ENCODE data around the gene GLT1D1.
"Not testable (repeated sequence)": the region's sequence is repeated elsewhere in the genome, so short reads cannot be mapped to it uniquely, and the experiment has no call there.

GLT1D1 gene

DNA sequence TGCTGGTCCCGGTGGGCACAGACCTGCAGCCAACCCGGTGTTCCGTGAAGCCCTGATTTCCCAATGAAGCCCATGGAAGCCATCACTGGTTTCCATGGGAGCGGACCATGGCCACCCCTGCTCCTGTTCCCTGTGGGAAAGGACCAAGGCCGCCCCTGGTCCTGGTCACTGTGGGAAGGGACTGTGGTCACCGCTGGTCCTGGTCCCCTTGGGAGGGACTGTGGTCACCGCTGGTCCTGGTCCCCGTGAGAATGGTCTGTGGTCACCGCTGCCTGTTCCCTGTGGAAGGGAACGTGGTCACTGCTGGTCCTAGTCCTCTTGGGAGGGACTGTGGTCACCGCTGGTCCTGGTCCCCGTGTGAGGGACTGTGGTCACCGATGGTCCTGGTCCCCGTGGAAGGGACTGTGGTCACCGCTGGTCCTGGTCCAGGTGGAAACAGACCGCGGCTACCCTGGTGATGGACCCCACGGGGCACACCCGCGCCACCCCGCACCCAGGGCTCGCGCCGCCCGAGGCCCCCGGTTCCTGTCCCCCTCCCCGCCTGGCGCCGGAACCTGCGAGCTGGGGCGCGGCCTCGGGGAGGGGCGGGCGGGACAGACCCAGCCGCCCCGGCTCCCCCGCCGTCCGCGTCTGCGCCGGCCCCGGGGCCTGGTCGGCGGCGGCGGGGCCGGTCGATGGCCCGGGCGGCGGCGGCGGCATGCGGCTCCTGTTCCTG is at the start of gene GLT1D1:
Gene GLT1D1, plus strand, starts transcription at position 594 of the 715 bp plus-strand sequence. Its CDS starts 104 bp downstream, at position 698.
- DNase-seq (ENCODE audit: low spot score) = no peak

DNA sequence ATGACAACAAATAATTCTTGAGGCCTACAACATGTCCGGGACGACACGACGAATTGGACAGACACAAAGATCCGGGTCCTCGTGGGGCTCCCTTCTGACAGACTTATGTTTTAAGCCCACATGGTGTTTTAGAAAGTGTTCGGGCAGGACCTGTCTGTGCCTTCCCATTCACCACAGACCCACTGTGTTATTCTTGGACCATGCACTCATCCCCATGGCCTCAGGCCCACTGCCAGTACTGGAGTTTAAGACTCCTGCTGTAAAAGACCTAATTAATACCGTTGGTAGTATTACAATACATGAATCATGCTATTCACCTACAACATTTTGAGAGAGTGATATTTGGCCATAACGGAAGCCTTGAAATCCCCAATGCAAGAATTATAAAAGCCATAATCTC is 49.5 kb upstream of the GLT1D1 start:
- DNase-seq (ENCODE audit: low spot score) = no peak

DNA sequence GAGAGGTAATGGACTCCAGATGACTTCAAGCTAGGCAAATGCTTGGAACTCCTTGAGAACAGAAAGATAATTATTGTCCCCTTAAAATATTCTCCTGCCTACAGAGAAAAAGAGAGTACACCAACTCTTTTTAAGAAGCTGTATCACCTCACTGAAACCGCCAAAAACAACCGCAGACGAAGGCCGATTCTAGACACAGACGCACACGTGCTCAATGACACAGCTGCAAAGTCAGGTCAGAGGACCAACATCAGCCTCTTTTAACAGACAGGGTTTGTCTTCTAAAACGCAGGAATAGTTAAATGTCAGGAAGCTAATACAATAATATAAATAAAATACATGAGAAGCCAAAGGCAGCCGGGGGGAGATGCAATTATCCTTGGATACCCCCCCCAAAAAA is 48.5 kb upstream of the GLT1D1 start:
- DNase-seq (ENCODE audit: low spot score) = no peak

DNA sequence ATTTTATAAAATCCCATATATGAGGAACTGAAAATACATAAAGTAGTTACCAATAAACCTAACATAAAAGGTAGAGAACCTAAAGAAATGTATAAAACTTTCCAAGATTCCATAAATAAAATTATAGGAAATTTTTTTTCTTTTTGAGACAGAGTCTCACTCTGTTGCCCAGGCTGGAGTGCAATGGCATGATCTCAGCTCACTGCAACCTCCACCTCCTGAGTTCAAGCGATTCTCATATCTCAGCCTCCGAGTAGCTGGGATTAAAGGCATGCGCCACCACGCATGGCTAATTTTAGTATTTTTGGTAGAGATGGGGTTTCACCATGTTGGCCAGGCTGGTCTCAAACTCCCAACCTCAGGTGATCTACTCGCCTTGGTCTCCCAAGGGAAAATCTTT is 47.9 kb upstream of the GLT1D1 start:
- DNase-seq (ENCODE audit: low spot score) = not testable (repeated sequence)

DNA sequence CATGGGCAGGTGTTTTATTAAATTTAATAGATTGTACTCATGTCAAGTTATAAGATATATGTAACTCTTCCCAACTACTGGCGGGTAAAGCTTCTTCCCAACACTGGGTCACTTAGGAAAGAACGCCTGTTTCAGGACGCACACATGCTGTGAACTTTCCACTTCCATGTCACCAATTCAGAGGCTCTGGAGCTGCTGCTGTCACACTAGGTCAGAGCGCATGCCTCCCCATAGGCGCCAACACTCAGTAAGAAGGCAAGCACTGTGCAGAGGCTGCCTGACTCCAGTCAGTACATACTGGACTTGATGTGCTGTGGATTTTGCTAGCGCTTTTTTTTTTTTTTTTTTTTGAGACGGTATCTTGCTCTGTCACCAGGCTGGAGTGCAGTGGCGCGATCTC is 46.7 kb upstream of the GLT1D1 start:
- no peak for DNase-seq (ENCODE audit: low spot score)

DNA sequence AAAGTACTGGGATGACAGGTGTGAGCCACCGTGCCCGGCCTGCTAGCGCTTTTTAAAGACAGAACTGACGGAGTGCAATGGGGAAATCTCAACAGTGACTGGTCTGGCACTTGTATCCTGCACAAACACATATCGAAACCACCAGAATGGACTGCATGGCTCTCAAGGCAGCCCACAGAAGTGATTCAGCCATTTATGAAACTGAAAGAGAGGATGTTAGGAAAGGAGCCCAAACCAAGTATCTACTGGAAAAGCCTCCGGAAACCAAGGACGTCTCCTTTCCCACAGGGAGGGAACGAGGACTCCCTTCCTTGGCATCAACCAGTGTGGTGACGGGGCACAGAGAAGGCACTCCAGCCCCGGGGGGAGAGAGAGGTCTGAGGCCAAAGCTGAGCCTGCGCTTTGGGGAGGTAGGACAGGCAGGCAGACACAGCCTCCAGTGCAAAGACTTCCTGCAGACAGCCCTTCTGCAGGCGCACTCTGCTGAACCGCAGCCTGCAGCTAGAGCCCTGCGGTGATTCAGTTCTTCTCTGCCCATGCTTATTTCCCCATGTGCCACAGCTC is 46.0 kb upstream of the GLT1D1 start:
- no peak for DNase-seq (ENCODE audit: low spot score)

DNA sequence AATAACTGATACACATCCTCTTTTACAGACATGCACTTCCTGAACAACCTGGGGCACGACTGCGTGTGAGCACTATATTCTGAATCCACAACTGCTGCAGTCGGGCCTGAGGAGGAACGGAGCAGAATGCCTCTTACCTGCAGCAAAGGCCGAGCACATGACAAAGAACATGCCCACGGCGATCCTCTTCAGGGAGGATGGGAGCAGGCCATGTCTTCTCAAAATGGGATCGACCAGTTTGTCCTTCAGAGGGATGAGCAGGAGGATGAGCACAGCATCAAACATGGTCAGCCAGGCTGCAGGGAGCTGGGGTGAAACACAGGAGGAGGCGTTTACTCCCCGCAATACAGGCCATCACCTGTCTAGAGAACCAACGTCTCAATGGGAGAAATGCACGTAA is 44.6 kb upstream of the GLT1D1 start:
- no peak for DNase-seq (ENCODE audit: low spot score)

DNA sequence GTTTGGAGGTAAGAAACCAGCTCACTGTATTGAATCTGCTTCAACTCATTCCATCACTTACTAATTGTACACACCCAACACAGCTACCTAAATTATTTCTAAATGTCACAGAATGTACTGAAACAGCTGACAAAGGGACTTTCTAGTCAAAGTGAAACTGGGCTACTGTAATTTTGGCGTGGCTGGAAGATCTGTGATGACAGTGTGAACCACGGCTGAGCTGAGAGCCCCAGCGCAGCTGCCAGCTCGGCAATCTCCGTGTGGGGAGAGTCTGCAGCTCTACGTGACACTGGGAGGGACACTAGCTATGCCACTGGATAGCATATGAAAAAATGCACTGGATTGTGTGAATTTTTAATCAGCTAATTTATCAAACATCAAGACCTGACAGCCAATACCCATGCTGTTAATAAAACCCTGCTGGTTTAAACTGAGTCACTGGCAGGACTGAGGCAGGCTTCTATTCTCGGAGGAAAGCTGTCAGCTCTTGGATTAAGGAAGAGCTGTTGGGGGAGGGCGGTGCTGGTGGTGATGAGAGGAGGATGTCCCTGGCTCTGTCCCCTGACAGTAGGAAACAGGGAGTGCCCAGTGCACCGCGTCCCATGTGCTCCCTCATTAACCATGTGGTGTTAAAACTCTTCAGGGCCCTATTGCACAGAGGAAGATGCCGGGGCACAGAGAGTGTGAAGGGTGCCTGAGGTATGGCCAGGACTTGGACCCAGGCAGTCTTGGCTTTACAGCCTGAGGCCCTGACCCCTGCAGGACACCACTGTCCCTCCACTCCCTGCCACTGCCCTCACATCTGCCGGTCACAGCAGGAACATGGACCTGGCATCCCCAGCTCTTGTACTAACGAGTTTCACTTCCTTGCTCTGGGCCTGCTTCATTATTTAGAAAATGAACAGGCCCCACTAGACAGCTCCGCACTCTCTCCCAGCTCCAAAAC is 42.8 kb upstream of the GLT1D1 start:
- peak; percentile 76 for DNase-seq (ENCODE audit: low spot score)

DNA sequence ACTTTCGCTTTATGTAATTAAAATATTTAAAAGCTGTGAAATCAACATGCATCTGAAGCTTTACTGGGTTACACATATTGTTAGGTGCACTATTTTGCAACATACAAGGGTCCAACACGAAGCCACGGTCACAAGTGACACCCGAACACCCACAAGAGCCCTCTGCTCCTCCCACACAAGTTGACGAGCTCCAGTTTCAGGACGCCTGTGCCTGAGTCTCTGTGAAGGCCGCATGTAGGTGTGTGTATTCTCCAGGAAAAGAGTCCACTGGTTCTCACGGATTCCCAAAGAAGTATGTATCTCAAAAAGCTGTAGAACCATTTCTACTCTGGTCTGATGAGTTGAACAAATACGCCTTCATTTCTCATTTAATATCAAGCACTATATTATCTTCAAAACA is 41.5 kb upstream of the GLT1D1 start:
- no peak for DNase-seq (ENCODE audit: low spot score)

DNA sequence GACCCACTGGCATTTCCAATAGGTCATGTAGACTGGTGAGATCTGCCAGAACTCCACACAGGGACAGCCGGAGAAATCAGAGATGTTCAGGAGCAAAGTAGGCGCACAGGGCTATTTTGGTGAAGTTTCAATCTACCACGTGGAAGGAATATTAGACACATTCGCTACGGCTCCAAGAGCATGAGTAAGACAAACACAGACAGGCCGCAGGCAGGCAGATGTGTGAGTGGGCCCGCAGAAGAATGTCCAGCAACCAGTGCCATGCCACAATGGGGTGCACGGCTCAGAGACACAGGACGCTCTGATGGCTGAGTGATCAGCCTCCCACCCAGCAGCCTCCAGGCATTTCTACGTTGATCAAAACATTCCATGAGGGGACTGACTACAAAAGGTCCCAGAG is 39.9 kb upstream of the GLT1D1 start:
- no peak for DNase-seq (ENCODE audit: low spot score)

DNA sequence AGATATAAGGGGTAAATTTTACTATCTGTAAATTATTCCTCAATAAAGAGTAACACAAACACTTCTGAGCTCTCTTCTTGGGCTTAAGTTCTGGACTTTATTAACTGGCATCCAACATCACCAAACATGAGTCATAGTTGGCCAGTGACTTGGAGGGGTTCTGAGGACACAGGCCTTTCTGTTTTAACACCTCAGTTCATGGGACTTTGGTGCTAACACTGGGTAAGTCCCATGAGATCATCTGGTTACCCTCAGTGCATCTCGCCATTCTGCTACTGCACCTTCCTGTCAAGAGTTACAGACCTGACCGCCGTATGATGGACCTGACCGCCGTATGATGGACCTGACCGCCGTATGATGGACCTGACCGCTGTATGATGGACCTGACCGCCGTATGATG is 39.4 kb upstream of the GLT1D1 start:
- no peak for DNase-seq (ENCODE audit: low spot score)

DNA sequence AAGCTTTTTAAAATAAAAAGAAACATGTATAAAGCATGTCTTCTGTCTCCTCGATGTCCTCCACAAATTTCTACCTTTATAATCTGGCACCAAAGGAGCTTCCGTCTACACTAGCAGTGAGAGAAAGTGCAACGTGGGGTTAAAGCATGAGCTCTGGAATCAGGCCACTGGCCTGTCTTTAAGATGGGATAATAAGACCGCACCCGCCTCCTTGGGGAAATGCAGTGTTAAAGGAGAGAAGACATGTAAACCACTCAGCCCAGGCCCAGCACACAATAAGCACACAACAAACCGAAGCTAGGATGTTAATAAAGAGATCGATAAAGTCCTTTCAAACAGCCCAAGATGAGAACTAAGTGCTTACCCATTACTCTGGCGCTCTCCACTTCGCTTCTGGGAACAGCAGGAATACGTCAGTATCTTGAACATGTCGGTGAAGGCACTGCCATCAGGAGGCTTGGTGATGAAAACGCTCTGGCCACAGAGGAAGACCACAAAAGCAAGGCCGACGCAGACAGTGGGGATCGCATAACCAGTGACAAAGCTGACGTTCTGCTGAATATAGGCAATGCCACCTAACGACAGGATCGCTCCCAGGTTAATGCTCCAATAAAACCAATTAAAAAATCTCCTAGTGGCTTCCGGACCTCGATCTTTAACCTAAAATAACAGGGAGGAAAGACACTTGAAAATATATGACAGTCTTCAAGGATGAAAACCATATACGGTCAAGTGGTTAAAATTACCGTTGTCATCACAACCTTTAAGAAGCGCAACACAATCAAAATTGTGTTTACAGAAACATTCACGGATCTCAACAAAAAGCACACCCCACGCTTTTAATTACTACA is 38.6 kb upstream of the GLT1D1 start:
- DNase-seq (ENCODE audit: low spot score) = no peak

DNA sequence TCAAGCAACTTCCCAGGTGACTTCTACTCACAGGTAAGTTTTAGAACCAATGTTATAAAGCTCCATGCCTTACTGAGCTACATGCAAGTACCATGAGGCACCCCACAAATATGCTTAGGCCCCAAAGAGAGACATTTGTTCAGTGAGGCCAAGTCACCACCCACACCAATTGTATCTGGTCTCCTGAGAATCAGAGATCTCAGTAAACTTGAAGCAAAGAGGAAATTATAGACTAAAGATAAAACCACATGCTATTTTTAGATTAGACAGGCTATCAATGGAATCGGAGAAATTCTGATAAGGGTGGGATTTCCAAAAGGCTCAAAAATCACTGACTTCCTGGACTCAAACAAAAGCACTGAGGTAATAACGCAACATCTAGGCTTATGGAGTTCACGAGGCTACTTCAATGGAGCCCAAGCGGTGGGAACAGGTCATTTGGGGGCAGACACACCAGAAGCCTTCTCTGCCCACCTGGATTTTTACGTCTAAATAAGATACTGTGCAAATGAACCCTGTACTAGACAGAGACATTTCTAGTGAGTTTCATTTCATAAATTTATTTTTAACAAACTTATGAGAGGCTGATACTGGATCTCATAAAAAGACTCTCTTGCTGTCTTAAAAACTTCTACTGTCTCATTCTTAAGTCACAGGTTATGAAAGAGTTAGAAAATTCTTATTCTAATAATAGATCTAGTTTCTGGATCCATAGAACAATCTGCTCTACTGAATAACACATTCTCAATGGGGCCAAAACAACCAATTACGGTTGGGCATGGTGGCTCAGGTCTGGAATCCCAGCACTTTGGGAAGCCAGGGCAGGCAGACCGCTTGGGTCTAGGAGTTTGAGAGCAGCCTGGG is 37.3 kb upstream of the GLT1D1 start:
- DNase-seq (ENCODE audit: low spot score) = no peak

DNA sequence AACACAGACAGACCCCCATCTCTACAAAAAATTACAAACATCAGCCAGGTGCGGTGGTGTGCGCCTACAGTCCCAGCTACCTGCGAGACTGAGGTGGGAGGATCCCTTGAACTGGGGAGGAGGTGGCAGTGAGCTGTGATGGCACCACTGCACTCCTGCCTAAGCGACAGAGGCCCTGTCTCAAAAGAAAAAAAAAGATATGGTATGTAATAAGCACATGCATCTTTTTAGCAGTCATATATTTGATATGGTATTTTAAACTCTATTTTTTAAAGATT is 36.7 kb upstream of the GLT1D1 start:
- no peak for DNase-seq (ENCODE audit: low spot score)

DNA sequence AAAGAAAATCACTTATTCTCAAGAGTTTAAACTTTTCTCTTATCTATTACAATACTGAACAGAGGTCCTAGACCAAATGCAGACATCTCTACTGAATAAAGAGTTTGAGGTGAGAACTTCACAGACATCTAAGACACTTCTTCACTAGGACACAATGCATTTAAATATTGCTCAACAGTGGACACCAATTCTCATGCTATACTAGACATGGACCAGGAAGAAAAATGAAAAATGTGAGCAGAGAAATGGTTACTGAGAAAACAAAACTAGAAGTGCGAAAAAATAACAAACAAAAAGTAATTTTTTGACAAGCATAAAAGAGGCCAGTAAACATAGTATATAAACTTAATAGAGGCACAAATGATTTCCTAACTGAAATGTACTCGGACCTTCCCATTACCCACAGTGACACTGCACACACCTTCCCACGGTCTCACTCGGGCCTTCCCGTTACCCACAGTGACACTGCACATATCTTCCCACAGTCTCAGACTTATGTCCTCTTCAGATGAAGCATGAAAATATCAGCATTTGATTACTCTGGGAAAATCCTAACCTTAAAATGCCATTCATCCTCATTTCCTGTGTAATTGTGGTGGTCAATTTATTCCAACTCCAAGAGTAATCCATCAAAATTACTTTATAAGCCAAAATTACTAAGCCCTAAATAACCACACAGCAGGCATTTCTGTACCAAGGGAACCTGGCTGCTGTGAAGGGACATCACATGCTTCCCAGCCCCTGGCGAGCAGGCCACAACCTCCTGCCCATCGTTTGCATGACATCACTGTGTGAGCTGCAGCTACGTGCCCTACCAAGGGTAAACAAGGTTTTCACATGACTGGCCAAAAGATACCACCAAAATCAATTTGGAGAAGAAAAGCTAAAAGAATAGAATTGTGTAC is 35.9 kb upstream of the GLT1D1 start:
- DNase-seq (ENCODE audit: low spot score) = peak; percentile 80

DNA sequence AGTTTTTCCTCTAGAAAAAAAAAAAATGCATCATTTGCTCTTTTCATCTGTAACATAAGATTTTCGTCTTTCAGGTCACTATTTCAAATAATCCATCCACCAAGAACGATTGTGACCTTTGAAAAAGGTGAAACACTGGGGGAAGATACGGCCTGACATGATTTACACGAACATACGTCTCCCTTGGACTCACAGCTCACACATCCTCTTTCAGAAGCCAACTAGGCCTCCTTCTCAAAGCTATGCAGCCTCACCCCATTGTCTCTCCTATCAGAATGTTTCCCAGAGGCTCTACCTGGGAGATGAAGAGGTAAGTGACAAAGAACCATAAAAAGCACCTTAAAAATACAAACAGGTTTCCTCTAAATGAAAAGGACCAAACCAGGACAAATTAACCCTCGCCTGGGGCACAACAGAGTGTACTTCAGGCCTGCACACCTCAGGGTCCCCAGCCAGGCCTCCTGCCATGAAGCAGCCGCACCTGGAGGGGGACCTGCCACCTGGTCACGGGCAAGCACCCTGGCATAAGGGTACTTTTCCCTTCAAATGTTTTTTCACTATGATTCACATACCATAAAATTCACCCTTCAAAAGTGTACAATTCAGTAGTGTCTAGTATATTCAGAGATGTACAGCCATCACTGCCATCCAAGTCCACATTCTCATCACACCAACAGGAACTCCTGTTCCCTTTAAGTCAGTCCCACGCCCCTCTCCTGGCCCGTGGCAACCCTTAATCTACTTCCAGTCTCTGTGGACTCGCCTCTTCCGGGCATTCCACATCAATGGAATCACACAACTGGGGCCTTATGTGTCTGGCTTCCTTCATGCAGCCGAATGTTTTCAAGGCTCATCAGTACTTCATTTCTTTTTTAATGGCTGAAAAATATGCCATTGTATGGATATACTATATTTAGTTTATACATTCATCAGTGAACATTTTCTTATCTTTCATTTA is 34.9 kb upstream of the GLT1D1 start:
- peak; percentile 62 for DNase-seq (ENCODE audit: low spot score)

DNA sequence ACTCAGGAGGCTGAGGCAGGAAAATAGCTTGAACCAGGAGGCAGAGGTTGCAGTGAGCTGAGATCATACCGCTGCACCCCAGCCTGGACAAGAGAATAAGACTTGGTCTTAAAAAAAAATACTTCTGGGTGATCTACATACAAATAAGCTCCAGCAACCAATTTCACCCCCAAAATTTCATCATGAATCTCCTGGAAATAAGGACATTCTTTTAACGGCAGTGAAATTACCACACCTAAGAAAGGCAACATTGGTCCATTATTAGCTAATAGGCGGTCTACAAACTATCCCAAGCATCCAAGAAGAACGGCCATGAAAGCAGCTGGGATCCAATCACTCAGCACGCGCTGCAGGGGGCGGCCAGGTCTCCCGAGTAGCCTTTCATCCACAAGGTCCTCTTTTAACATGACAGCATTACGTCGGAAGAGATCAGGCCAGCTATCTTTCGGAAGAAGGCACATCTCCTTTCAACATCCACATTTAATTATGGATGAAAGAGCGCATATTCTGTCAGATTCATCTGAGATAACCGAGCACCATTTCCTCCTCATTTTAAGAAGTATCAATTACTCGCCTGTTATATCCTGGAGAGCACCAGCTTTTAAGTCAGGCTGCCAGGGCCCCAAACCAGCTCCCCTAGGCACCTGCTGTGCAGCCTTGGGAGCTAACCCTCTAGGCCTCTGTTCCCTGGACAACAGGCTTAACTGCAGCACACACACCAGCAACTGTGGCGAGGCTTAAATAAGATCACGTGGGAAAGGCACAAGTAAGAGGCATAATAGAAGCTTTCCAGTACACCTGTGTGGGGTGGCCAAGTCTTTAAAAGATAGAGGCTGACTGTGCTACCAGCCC is 33.8 kb upstream of the GLT1D1 start:
- no peak for DNase-seq (ENCODE audit: low spot score)

DNA sequence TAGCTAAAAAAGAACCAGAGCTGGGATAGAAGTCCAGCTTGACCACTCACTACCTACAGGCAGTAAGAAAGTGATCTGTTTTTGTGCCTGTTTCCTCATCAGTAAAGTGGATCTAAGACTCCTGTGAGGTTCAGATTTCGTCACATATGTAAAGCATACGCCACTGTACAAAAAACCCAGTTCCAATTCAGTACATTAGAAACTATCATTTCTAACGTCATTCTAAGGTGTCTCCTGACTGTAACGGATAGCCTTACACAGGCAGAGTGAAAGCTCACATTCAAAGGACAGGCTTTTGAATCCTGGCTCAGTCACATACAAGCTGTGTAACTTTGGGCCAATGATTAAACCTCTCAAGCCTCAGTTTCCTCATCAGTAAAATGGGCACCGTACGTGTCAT is 33.0 kb upstream of the GLT1D1 start:
- no peak for DNase-seq (ENCODE audit: low spot score)
